Smooth muscle cell of bladder (primary cell): ENCODE data around the gene GNG13. TPM values are rescaled to one million over a fixed set of nuclear protein-coding genes. Genes with fewer than 3 reads are reported as not detected.

Experiments used
- total RNA-seq: library from RNA; depleted of rRNA; stranded (reverse); fragments of >200 nt; gene quantifications from 2 replicates; pipeline ENCODE4 v1.2.3, GENCODE V29; 2014

GNG13 gene
- total RNA-seq = not detected in 2 replicates

GRCh38 chr16:799948-800833 lies at the start of gene GNG13:
Gene GNG13 (minus strand): TSS chr16:800734. CDS start chr16:799077, 1,657 bp downstream.

GRCh38 chr16:788399-789126 lies 12.0 kb downstream of the GNG13 start, which contains the start of gene CHTF18:
Gene CHTF18 (plus strand): TSS chr16:788620. CDS start chr16:788685, 65 bp downstream.

GRCh38 chr16:787978-788398 lies 12.5 kb downstream of the GNG13 start, which contains the start of gene RPUSD1:
Gene RPUSD1 (minus strand): TSS chr16:788381. CDS start chr16:787737, 644 bp downstream.

DNA sequence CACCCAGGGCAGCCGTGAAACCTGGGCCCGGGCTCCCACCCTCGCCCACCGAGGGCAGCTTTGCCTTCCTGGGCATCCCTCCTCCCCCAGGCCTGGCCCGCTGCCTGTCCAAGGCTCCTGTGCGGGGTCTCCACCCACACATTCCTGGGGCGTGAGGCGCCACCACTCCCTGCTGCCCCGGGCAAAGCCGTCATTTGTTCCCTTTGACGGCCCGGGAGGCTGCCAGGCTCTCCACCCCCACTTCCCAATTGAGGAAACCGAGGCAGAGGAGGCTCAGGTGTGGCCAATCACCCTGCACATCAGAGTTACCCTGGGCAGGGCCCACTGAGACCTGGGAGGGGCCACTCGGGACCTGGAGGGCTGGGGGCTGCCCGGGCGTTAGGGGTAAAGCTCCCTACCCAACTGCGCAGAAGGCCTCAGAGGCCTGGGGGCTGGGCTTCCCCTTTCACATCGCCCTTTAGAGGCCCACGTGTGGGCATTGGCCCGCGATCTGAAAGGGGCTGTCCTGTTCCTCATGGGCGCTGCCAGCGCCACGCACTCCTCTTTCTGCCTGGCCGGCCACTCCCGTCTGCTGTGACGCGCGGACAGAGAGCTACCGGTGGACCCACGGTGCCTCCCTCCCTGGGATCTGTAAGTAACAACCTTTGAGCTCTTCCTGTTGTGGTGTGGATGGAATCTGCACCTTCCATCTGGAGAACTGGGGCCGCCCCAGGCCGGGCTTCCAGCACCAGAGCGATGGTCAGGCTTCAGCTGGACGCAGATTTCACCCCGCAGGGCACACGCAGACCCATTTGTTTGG lies 39.8 kb downstream of the GNG13 start, which contains the start of gene MSLN:
MSLN (plus strand) TSS at position 190 of the 799 bp plus-strand sequence. CDS start 1,947 bp downstream, outside the sequence.

Other genes starting within 250 kb of the GNG13 start
- gene PRR35, start 240.3 kb downstream of the GNG13 start, total RNA-seq = not detected in 2 replicates
- 1.3 and 1.4 TPM in 2 replicates for gene NHLRC4, start 233.7 kb downstream of the GNG13 start, total RNA-seq
- gene PIGQ, start 230.8 kb downstream of the GNG13 start, total RNA-seq = 14.8 and 21.6 TPM in 2 replicates
- 7.8 and 10.5 TPM in 2 replicates for gene RAB40C, start 210.7 kb downstream of the GNG13 start, total RNA-seq
- gene WFIKKN1, start 169.7 kb downstream of the GNG13 start, total RNA-seq = 0.14 and 0.18 TPM in 2 replicates
- 75.1 and 95.4 TPM in 2 replicates for gene METTL26, start 164.4 kb downstream of the GNG13 start, total RNA-seq
- gene MCRIP2, start 158.9 kb downstream of the GNG13 start, total RNA-seq = 15.2 and 23.0 TPM in 2 replicates
- gene WDR90, start 151.4 kb downstream of the GNG13 start, total RNA-seq = 4.6 and 8.7 TPM in 2 replicates
- 28.9 and 30.6 TPM in 2 replicates for gene RHOT2, start 132.6 kb downstream of the GNG13 start, total RNA-seq
- 2.7 and 3.7 TPM in 2 replicates for gene RHBDL1, start 125.1 kb downstream of the GNG13 start, total RNA-seq
- 143 and 151 TPM in 2 replicates for gene STUB1, start 120.3 kb downstream of the GNG13 start, total RNA-seq
- gene JMJD8, start 116.4 kb downstream of the GNG13 start, total RNA-seq = 28.0 and 31.2 TPM in 2 replicates
- 2.3 and 4.3 TPM in 2 replicates for gene WDR24, start 110.3 kb downstream of the GNG13 start, total RNA-seq
- not detected in 2 replicates for gene FBXL16, start 94.9 kb downstream of the GNG13 start, total RNA-seq
- 71.1 and 88.5 TPM in 2 replicates for gene METRN, start 85.6 kb downstream of the GNG13 start, total RNA-seq
- gene ANTKMT, start 79.6 kb downstream of the GNG13 start, total RNA-seq = 23.8 and 25.4 TPM in 2 replicates
- 1.1 and 1.7 TPM in 2 replicates for gene CCDC78, start 74.3 kb downstream of the GNG13 start, total RNA-seq
- 12.7 and 15.4 TPM in 2 replicates for gene HAGHL, start 73.6 kb downstream of the GNG13 start, total RNA-seq
- 29.3 and 32.7 TPM in 2 replicates for gene CIAO3, start 59.7 kb downstream of the GNG13 start, total RNA-seq
- not detected in 2 replicates for gene MSLN, start 40.0 kb downstream of the GNG13 start, total RNA-seq
- gene RPUSD1, start 12.4 kb downstream of the GNG13 start, total RNA-seq = 12.8 and 17.9 TPM in 2 replicates
- gene CHTF18, start 12.1 kb downstream of the GNG13 start, total RNA-seq = 1.4 and 2.3 TPM in 2 replicates
- gene LMF1, start 170.2 kb upstream of the GNG13 start, total RNA-seq = 12.3 and 12.9 TPM in 2 replicates
- gene SOX8, start 181.0 kb upstream of the GNG13 start, total RNA-seq = under 0.01 TPM in 2 replicates